H1 (cell line): ENCODE measurements around the gene SLC22A31. TPM values are rescaled to one million over a fixed set of nuclear protein-coding genes. Genes with fewer than 3 reads are reported as not detected.

Source experiments
- CBX8 ChIP-seq: fragments of 300-800, 300-1000 bp; sonication (generic); IDR thresholded peaks from 2 replicates; pipeline ENCODE4 v1.7.1; 2016; ENCODE audit warnings: low read depth, low read length, borderline replicate concordance
- FOSL1 ChIP-seq: IDR thresholded peaks from 2 replicates; pipeline ENCODE4 v1.6.1; 2011; ENCODE audit warnings: mild to moderate bottlenecking, low read depth, low read length, moderate library complexity; ENCODE audit not compliant: insufficient read depth
- HDAC6 ChIP-seq: IDR thresholded peaks from one replicate; pipeline ENCODE4 v1.7.1; 2012; ENCODE audit warnings: low read depth, mild to moderate bottlenecking, inconsistent platforms, low read length, moderate library complexity
- RBBP5 ChIP-seq: IDR thresholded peaks from 2 replicates; pipeline ENCODE4 v1.7.1; 2012; ENCODE audit warnings: low read depth, mild to moderate bottlenecking, inconsistent platforms, low read length, moderate library complexity, borderline replicate concordance
- polyA plus RNA-seq, 7 experiments: library from polyadenylated mRNA; depleted of rRNA in 3 of 7; stranded (reverse) in 5 of 7; unstranded in 2 of 7; fragments of >200 nt in 5 of 7; fragments of 200-250 nt in 2 of 7; gene quantifications; 1 replicate in 5 of 7; 2 replicates in 1 of 7; 4 replicates in 1 of 7; pipeline versions ENCODE4 v1.2.1 to v1.2.3, GENCODE V29; 2011 to 2013; ENCODE audit warnings: missing spikeins in 2 of 7, mixed read lengths in 2 of 7
- total RNA-seq: library from RNA; stranded (reverse); fragmentation: NEBNext Ultra II Directional; extraction: Animal tissue kit (Norgen Biotek cat#: 25700); gene quantifications from 2 replicates; pipeline ENCODE4 v1.2.1, GENCODE V29; 2021

Gene SLC22A31
- total and polyA plus RNA-seq, 2 of the 8 experiments (the other 6 are each of a cell fraction or from before 2014, with no cell fraction given), result 7.7 to 10.6 TPM

DNA sequence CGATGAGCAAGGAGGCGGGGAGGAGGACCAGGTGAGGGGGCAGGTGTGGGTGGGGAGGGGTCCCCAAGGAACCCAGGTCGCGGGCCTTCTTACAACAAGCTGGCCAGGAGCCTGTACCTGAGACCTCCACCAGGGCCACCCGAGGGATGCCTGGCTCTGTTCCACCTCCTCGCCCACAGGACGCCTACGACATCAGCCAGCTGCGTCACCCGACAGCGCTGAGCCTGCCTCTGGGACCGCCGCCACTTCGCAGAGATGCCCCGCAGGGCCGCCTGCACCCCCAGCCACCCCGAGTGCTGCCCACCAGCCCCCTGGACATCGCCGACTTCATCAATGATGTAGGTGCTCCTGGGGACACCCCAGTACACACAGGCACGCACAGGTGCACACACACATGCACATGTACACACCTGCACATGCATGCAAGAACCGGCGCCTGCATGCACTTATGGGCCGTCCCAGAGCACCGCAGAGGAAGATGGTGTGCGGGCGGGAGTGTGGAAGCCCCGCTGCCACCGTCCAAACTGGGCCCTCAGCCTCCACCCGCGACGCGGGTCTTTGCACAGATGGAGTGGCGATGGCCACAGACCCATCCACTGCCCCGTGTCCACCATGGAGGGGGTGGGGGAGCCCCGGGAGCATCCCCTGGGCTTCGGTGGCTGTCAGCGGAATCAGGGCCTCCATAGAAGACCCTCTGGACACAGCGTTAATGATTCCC is 6.6 kb downstream of the SLC22A31 start (continued):
- no peak for TF ChIP-seq RBBP5
- no peak for TF ChIP-seq HDAC6
- TF ChIP-seq FOSL1, result no peak
- TF ChIP-seq CBX8, result no peak
